PFSK-1 (cell line): ENCODE data around the gene ARHGAP15.

Source experiments
- FOXP2 ChIP-seq: optimal IDR thresholded peaks from 2 replicates; pipeline ENCODE3; 2011; ENCODE audit warnings: borderline replicate concordance, control low read depth, inconsistent platforms; ENCODE audit not compliant: insufficient read depth; ENCODE audit errors: extremely low read length, extremely low read depth
- POLR2AphosphoS5 ChIP-seq: IDR thresholded peaks from 2 replicates; pipeline ENCODE4 v1.6.1; 2012; ENCODE audit warnings: low read depth, mild to moderate bottlenecking, control low read depth, low read length, moderate library complexity
- SIN3A ChIP-seq: IDR thresholded peaks from 2 replicates; pipeline ENCODE4 v1.6.1; 2012; ENCODE audit warnings: mild to moderate bottlenecking, low read length, moderate library complexity, borderline replicate concordance; ENCODE audit not compliant: insufficient read depth
- TAF1 ChIP-seq: IDR thresholded peaks from 2 replicates; pipeline ENCODE4 v1.6.1; 2012; ENCODE audit warnings: low read length, control low read depth, borderline replicate concordance; ENCODE audit not compliant: insufficient read depth
- TF ChIP-seq, protein P1 (sequence below), 2 experiments: IDR thresholded peaks; 2 replicates each; pipeline versions ENCODE4 v1.6.1 to v1.8.0; 2011 to 2012; ENCODE audit warnings: low read depth in 2 of 2, low read length in 2 of 2, control low read depth in 1 of 2, inconsistent platforms in 1 of 2, mild to moderate bottlenecking in 1 of 2, moderate library complexity in 1 of 2; ENCODE audit not compliant: insufficient read depth in 1 of 2

Gene ARHGAP15

GRCh38 chr2:143181494-143181893 lies 52.3 kb downstream of the ARHGAP15 start:
- TF ChIP-seq, protein P1, sequence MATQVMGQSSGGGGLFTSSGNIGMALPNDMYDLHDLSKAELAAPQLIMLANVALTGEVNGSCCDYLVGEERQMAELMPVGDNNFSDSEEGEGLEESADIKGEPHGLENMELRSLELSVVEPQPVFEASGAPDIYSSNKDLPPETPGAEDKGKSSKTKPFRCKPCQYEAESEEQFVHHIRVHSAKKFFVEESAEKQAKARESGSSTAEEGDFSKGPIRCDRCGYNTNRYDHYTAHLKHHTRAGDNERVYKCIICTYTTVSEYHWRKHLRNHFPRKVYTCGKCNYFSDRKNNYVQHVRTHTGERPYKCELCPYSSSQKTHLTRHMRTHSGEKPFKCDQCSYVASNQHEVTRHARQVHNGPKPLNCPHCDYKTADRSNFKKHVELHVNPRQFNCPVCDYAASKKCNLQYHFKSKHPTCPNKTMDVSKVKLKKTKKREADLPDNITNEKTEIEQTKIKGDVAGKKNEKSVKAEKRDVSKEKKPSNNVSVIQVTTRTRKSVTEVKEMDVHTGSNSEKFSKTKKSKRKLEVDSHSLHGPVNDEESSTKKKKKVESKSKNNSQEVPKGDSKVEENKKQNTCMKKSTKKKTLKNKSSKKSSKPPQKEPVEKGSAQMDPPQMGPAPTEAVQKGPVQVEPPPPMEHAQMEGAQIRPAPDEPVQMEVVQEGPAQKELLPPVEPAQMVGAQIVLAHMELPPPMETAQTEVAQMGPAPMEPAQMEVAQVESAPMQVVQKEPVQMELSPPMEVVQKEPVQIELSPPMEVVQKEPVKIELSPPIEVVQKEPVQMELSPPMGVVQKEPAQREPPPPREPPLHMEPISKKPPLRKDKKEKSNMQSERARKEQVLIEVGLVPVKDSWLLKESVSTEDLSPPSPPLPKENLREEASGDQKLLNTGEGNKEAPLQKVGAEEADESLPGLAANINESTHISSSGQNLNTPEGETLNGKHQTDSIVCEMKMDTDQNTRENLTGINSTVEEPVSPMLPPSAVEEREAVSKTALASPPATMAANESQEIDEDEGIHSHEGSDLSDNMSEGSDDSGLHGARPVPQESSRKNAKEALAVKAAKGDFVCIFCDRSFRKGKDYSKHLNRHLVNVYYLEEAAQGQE (IDR thresholded peaks at IDR 0.05; ENCODE audit: insufficient read depth in 1 of 2, low read depth in 2 of 2, low read length in 2 of 2): no peak
- no peak for TF ChIP-seq TAF1
- TF ChIP-seq SIN3A: no peak
- TF ChIP-seq POLR2AphosphoS5: no peak
- no peak for TF ChIP-seq FOXP2

DNA sequence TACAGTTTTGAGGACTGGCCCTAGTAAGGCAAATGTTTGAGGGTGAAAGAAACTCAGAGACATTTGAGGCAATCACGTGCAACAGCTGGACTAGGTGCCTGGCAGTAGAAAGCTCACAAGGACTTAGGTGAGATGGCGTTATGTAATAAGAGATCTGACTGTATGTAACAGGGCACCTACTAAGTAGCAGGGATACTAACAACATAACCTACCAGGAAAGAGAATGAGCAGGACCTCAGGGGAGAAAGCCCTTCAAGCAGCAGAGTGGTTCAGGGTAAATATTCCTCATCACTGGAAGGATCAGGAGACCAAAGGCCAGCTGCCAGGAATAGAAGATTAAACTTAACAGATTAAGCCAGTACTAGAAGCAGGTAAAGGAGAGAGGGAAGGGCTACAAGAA lies 53.4 kb downstream of the ARHGAP15 start:
- TF ChIP-seq POLR2AphosphoS5: no peak
- TF ChIP-seq SIN3A: no peak
- no peak for TF ChIP-seq FOXP2
- TF ChIP-seq, protein P1 (IDR thresholded peaks at IDR 0.05; ENCODE audit: insufficient read depth in 1 of 2, low read depth in 2 of 2, low read length in 2 of 2): no peak
- TF ChIP-seq TAF1: no peak

DNA sequence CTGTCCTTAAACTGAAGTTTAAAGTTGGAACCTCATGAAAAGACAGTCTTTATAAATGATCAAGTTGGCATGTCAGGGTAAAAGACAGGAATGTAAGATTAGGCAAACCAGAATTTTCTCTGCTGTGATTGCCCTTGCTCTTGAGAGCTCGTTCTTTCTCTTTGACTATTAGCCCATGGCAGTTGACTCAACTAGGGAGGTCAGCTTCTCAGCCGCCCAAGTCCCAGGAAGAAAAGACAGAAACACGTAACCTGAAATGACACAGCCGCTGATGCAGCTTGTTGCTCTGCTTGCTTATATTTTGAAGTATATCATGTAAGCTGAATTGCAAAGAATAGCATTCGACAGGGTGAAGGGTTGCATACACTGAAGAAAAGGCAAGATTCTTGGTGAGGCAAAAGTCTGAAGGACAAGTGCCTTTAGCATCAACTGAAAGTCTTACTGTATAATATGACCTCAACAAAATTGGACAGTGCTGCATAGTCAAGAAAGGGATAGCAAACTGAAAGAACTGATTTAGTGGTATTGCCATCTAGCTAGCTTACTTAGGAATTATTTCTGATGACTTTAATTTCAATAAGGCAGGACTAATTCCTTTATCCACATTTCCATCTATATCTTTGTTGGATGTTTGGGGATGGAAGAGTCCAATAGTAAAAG lies 54.7 kb downstream of the ARHGAP15 start:
- TF ChIP-seq POLR2AphosphoS5 (no peak), TAF1 (no peak), FOXP2 (no peak), SIN3A (no peak)
- TF ChIP-seq, protein P1 (IDR thresholded peaks at IDR 0.05; ENCODE audit: insufficient read depth in 1 of 2, low read depth in 2 of 2, low read length in 2 of 2): no peak

- no peak for TF ChIP-seq FOXP2
- TF ChIP-seq, protein P1 (IDR thresholded peaks at IDR 0.05; ENCODE audit: insufficient read depth in 1 of 2, low read depth in 2 of 2, low read length in 2 of 2): no peak
- no peak for TF ChIP-seq POLR2AphosphoS5
- TF ChIP-seq TAF1: no peak
- no peak for TF ChIP-seq SIN3A
Observed at GRCh38 chr2:143186876-143187275, 57.7 kb downstream of the ARHGAP15 start.
